HepG2 (cell line): ENCODE measurements around the gene SOX12. TPM values are rescaled to one million over a fixed set of nuclear protein-coding genes. Genes with fewer than 3 reads are reported as not detected.

ENCODE experiments used
- BCL3 ChIP-seq: sonication (generic); formaldehyde crosslinking; IDR thresholded peaks from 2 replicates; pipeline ENCODE4 v1.5.1; 2020; ENCODE audit warnings: mild to moderate bottlenecking, missing genetic modification reagents, moderate library complexity
- E2F1 ChIP-seq: sonication (generic); formaldehyde crosslinking; IDR thresholded peaks from 2 replicates; pipeline ENCODE4 v1.5.0; 2020; ENCODE audit warnings: missing genetic modification reagents
- EED ChIP-seq: sonication (generic); formaldehyde crosslinking; IDR thresholded peaks from 2 replicates; pipeline ENCODE4 v1.5.0; 2020; ENCODE audit warnings: mild to moderate bottlenecking, missing genetic modification reagents
- FOXO4 ChIP-seq: sonication (generic); formaldehyde crosslinking; conservative IDR thresholded peaks from 2 replicates; pipeline ENCODE4 v1.8.1; 2023; ENCODE audit warnings: missing genetic modification reagents
- HDAC2 ChIP-seq: sonication (generic); formaldehyde crosslinking; IDR thresholded peaks from 2 replicates; pipeline ENCODE4 v1.4.0; 2020; ENCODE audit warnings: missing genetic modification reagents
- HES4 ChIP-seq: sonication (generic); formaldehyde crosslinking; IDR thresholded peaks from 2 replicates; pipeline ENCODE4 v1.9.0; 2021; ENCODE audit warnings: mild to moderate bottlenecking, missing genetic modification reagents, borderline replicate concordance
- HNRNPL ChIP-seq: fragments of 200-400 bp; formaldehyde crosslinking; IDR thresholded peaks from 2 replicates; pipeline ENCODE4 v1.6.1; 2017; ENCODE audit warnings: mild to moderate bottlenecking, low read depth, low read length
- RFXANK ChIP-seq: IDR thresholded peaks from 2 replicates; pipeline ENCODE4 v1.6.1; 2016
- THAP11 ChIP-seq: IDR thresholded peaks from 2 replicates; pipeline ENCODE4 v1.6.1; 2016; ENCODE audit warnings: missing biosample characterization, missing genetic modification reagents
- ZIK1 ChIP-seq: sonication (generic); formaldehyde crosslinking; IDR thresholded peaks from 2 replicates; pipeline ENCODE4 v1.5.0; 2020; ENCODE audit warnings: mild to moderate bottlenecking, low read depth, missing genetic modification reagents, borderline replicate concordance
- ZNF331 ChIP-seq: sonication (generic); formaldehyde crosslinking; IDR thresholded peaks from 2 replicates; pipeline ENCODE4 v1.4.0; 2020; ENCODE audit warnings: missing genetic modification reagents
- ZNF772 ChIP-seq: sonication (generic); formaldehyde crosslinking; IDR thresholded peaks from 2 replicates; pipeline ENCODE4 v1.5.0; 2020; ENCODE audit warnings: mild to moderate bottlenecking, missing genetic modification reagents
- polyA plus RNA-seq, 8 experiments: library from polyadenylated mRNA; depleted of rRNA in 3 of 8; stranded (reverse) in 7 of 8; unstranded in 1 of 8; fragments of >200 nt; fragmentation: Illumina TruSeq in 4 of 8; extraction: Trizol in 4 of 8; gene quantifications; 2 replicates each; pipeline versions ENCODE4 v1.2.1 to v1.2.3, GENCODE V29; 2011 to 2016; ENCODE audit warnings: low read depth in 4 of 8, missing spikeins in 1 of 8, mixed read lengths in 1 of 8; ENCODE audit not compliant: insufficient read depth in 1 of 8
- total RNA-seq, 5 experiments: library from RNA; depleted of rRNA; stranded (reverse); fragments of >200 nt; fragmentation: Illumina TruSeq; extraction: Trizol; gene quantifications; 2 replicates each; pipeline ENCODE4 v1.2.3, GENCODE V29; 2016; ENCODE audit warnings: low read depth in 1 of 5

Gene SOX12
- total and polyA plus RNA-seq, 2 of the 13 experiments (the other 11 are each of a cell fraction or from before 2014, with no cell fraction given) = 10.0 to 18.7 TPM

- no peak for TF ChIP-seq E2F1
- TF ChIP-seq HNRNPL = no peak
- TF ChIP-seq HES4 (CRISPR knock-in tag) = no peak
- peak; percentile 90 for TF ChIP-seq THAP11
- TF ChIP-seq BCL3 (CRISPR knock-in tag) = no peak
- no peak for TF ChIP-seq HDAC2 (CRISPR knock-in tag)
- TF ChIP-seq RFXANK (CRISPR knock-in tag) = no peak
- TF ChIP-seq ZIK1 (CRISPR knock-in tag) = no peak
- no peak for TF ChIP-seq FOXO4 (CRISPR knock-in tag)
- TF ChIP-seq ZNF772 (CRISPR knock-in tag) = 0 out of 2 replicates have a peak, but pooled peaks have one; percentile 16
- TF ChIP-seq EED (CRISPR knock-in tag) = no peak
- TF ChIP-seq ZNF331 = no peak
- TF ChIP-seq, all 625 proteins: peak for 10
Measured at GRCh38 chr20:288956-289692, 36.2 kb upstream of the SOX12 start (continued).
